Peyer's patch (tissue), 4 donors: ENCODE data around the gene USP43.

Experiments
- POLR2A ChIP-seq, 2 donors: fragments of 450-650 bp; IDR thresholded peaks; one replicate each; pipeline ENCODE4 v1.5.1; 2017; ENCODE audit warnings: antibody characterized with exemption in 2 of 2, mild to moderate bottlenecking in 2 of 2, moderate library complexity in 2 of 2
- TF ChIP-seq, protein P1 (sequence below), 6 experiments: fragments of 450-650 bp in 4 of 6; fragments of 200-600 bp in 2 of 6; sonication (generic) in 1 of 6; IDR thresholded peaks; one replicate each; pipeline ENCODE4 v1.5.1; 2017 to 2019; ENCODE audit warnings: antibody characterized with exemption in 6 of 6, mild to moderate bottlenecking in 3 of 6, moderate library complexity in 1 of 6

DNA sequence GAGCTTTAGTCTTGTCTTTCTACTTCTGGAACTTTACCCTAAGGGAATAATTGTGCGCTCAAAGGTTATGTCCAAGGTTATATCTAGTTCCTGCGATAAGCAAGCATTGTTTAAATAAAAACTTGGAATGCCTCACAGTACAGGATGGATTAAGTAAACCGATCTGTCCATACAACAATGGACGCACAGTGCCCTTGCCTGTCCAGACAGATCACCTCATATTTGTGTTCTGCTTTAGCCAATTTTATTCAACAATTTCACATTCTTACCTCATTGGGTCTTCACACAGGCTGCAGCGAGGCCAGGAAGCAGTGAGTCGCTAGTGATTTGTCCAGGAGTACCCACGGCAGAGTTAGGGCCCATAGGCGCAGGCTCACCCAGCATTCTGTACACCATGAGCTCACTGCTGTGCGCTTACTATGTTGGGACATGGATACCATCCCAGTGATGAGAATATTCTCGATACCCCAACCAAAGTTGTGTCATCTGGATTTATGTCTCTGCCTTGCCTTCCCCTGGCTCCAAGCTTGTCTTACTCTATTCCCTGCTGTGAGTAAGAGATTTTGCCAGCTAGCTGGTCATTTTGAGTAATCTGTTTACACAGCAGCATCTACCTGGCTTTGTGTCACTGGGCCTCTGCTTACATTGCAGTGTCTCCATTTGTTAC, 39.8 kb downstream of the USP43 start:
- TF ChIP-seq, protein P1, sequence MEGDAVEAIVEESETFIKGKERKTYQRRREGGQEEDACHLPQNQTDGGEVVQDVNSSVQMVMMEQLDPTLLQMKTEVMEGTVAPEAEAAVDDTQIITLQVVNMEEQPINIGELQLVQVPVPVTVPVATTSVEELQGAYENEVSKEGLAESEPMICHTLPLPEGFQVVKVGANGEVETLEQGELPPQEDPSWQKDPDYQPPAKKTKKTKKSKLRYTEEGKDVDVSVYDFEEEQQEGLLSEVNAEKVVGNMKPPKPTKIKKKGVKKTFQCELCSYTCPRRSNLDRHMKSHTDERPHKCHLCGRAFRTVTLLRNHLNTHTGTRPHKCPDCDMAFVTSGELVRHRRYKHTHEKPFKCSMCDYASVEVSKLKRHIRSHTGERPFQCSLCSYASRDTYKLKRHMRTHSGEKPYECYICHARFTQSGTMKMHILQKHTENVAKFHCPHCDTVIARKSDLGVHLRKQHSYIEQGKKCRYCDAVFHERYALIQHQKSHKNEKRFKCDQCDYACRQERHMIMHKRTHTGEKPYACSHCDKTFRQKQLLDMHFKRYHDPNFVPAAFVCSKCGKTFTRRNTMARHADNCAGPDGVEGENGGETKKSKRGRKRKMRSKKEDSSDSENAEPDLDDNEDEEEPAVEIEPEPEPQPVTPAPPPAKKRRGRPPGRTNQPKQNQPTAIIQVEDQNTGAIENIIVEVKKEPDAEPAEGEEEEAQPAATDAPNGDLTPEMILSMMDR (IDR thresholded peaks at IDR 0.05): no peak
- TF ChIP-seq POLR2A (IDR thresholded peaks at IDR 0.05): no peak
